SK-N-SH treated with all-trans-retinoic acid at 6 μM for 48 hours (cell line): ENCODE measurements around the gene CLN5.

Experiments
- ATAC-seq: fragments of 200-7000 bp; cut with Tn5 transposase; 3 replicates; pipeline ENCODE4 v1.9.1; 2020; ENCODE audit warnings: mild to moderate bottlenecking, moderate library complexity
- ARNTL ChIP-seq: fragments of 450-650 bp; formaldehyde crosslinking; IDR thresholded peaks from 2 replicates; pipeline ENCODE4 v1.5.0; 2020; ENCODE audit warnings: low read depth, mild to moderate bottlenecking, moderate library complexity, borderline replicate concordance
- BACH2 ChIP-seq: fragments of 250-450 bp; sonication (Bioruptor Pico); IDR thresholded peaks from 2 replicates; pipeline ENCODE4 v1.9.0; 2021; ENCODE audit warnings: mild to moderate bottlenecking, borderline replicate concordance
- CSDC2 ChIP-seq: fragments of 250-450 bp; sonication (Bioruptor Pico); IDR thresholded peaks from 2 replicates; pipeline ENCODE4 v1.5.0; 2020; ENCODE audit warnings: mild to moderate bottlenecking, moderate library complexity
- CSRNP3 ChIP-seq: fragments of 250-450 bp; sonication (Bioruptor Pico); IDR thresholded peaks from 2 replicates; pipeline ENCODE4 v1.5.1; 2021; ENCODE audit warnings: mild to moderate bottlenecking, moderate library complexity
- ESRRG ChIP-seq: fragments of 250-450 bp; sonication (Bioruptor Pico); IDR thresholded peaks from 2 replicates; pipeline ENCODE4 v1.6.1; 2021; ENCODE audit warnings: mild to moderate bottlenecking
- GLIS3 ChIP-seq: fragments of 250-450 bp; sonication (Bioruptor Pico); IDR thresholded peaks from 2 replicates; pipeline ENCODE4 v1.5.0; 2020; ENCODE audit warnings: mild to moderate bottlenecking, moderate library complexity
- ISL1 ChIP-seq: fragments of 250-450 bp; sonication (Bioruptor Pico); IDR thresholded peaks from 2 replicates; pipeline ENCODE4 v2.1.2; 2022; ENCODE audit warnings: mild to moderate bottlenecking, moderate library complexity
- PATZ1 ChIP-seq: fragments of 250-450 bp; sonication (Bioruptor Pico); IDR thresholded peaks from 2 replicates; pipeline ENCODE4 v1.8.0; 2020; ENCODE audit warnings: mild to moderate bottlenecking, moderate library complexity, borderline replicate concordance
- PPARA ChIP-seq: fragments of 250-450 bp; sonication (Bioruptor Pico); IDR thresholded peaks from 2 replicates; pipeline ENCODE4 v1.5.0; 2020; ENCODE audit warnings: mild to moderate bottlenecking, borderline replicate concordance
- RARB ChIP-seq: fragments of 250-450 bp; sonication (Bioruptor Pico); IDR thresholded peaks from 2 replicates; pipeline ENCODE4 v1.8.0; 2021; ENCODE audit warnings: mild to moderate bottlenecking, moderate library complexity
- SNAI2 ChIP-seq: fragments of 250-450 bp; sonication (Bioruptor Pico); IDR thresholded peaks from 2 replicates; pipeline ENCODE4 v1.5.0; 2020; ENCODE audit warnings: mild to moderate bottlenecking, moderate library complexity
- TCF4 ChIP-seq: fragments of 250-450 bp; sonication (Bioruptor Pico); IDR thresholded peaks from 2 replicates; pipeline ENCODE4 v1.8.0; 2021; ENCODE audit warnings: mild to moderate bottlenecking, moderate library complexity, borderline replicate concordance
- TOX ChIP-seq: fragments of 250-450 bp; sonication (Bioruptor Pico); IDR thresholded peaks from 2 replicates; pipeline ENCODE4 v1.8.0; 2021; ENCODE audit warnings: mild to moderate bottlenecking, moderate library complexity, borderline replicate concordance
- ZC3H10 ChIP-seq: fragments of 250-450 bp; sonication (Bioruptor Pico); IDR thresholded peaks from 2 replicates; pipeline ENCODE4 v1.5.1; 2021; ENCODE audit warnings: mild to moderate bottlenecking, moderate library complexity
- ZFP3 ChIP-seq: fragments of 250-450 bp; sonication (Bioruptor Pico); IDR thresholded peaks from 2 replicates; pipeline ENCODE4 v1.5.0; 2020; ENCODE audit warnings: mild to moderate bottlenecking, moderate library complexity
- ZFP30 ChIP-seq: fragments of 450-650 bp; formaldehyde crosslinking; IDR thresholded peaks from 2 replicates; pipeline ENCODE4 v1.5.0; 2022; ENCODE audit warnings: mild to moderate bottlenecking, moderate library complexity
- ZNF565 ChIP-seq: fragments of 450-650 bp; formaldehyde crosslinking; conservative IDR thresholded peaks from 2 replicates; pipeline ENCODE4 v1.5.0; 2020; ENCODE audit warnings: low read depth, mild to moderate bottlenecking, moderate library complexity
- ZNF70 ChIP-seq: fragments of 450-650 bp; formaldehyde crosslinking; IDR thresholded peaks from 2 replicates; pipeline ENCODE4 v1.5.0; 2020; ENCODE audit warnings: mild to moderate bottlenecking, moderate library complexity
- ZNF8 ChIP-seq: fragments of 450-650 bp; formaldehyde crosslinking; IDR thresholded peaks from 2 replicates; pipeline ENCODE4 v1.5.0; 2020; ENCODE audit warnings: mild to moderate bottlenecking, moderate library complexity
- TF ChIP-seq, protein P1 (sequence below): fragments of 250-450 bp; sonication (Bioruptor Pico); IDR thresholded peaks from 2 replicates; pipeline ENCODE4 v1.8.0; 2021; ENCODE audit warnings: low read depth, mild to moderate bottlenecking, moderate library complexity, borderline replicate concordance
- TF ChIP-seq, protein P2 (sequence below): fragments of 250-450 bp; sonication (Bioruptor Pico); IDR thresholded peaks from 2 replicates; pipeline ENCODE4 v1.5.1; 2020; ENCODE audit warnings: low read depth, mild to moderate bottlenecking, moderate library complexity
- TF ChIP-seq, protein P3 (sequence below): fragments of 250-450 bp; sonication (Bioruptor Pico); IDR thresholded peaks from 2 replicates; pipeline ENCODE4 v1.5.0; 2020; ENCODE audit warnings: mild to moderate bottlenecking, moderate library complexity

The CLN5 gene

GRCh38 chr13:76954538-76954937 lies 37.3 kb upstream of the CLN5 start:
- TF ChIP-seq SNAI2 (CRISPR knock-in tag) (no peak), ZFP30 (no peak), PATZ1 (no peak), ZNF8 (no peak), TOX (CRISPR knock-in tag) (no peak), CSRNP3 (CRISPR knock-in tag) (no peak), PPARA (CRISPR knock-in tag) (no peak), ISL1 (CRISPR knock-in tag) (no peak), GLIS3 (no peak), ZNF70 (CRISPR knock-in tag) (no peak), ARNTL (CRISPR knock-in tag) (no peak), CSDC2 (no peak), BACH2 (CRISPR knock-in tag) (no peak), ZNF565 (CRISPR knock-in tag) (no peak), RARB (CRISPR knock-in tag) (no peak), ESRRG (no peak), ZC3H10 (no peak), ZFP3 (no peak)
- TF ChIP-seq, protein P1, sequence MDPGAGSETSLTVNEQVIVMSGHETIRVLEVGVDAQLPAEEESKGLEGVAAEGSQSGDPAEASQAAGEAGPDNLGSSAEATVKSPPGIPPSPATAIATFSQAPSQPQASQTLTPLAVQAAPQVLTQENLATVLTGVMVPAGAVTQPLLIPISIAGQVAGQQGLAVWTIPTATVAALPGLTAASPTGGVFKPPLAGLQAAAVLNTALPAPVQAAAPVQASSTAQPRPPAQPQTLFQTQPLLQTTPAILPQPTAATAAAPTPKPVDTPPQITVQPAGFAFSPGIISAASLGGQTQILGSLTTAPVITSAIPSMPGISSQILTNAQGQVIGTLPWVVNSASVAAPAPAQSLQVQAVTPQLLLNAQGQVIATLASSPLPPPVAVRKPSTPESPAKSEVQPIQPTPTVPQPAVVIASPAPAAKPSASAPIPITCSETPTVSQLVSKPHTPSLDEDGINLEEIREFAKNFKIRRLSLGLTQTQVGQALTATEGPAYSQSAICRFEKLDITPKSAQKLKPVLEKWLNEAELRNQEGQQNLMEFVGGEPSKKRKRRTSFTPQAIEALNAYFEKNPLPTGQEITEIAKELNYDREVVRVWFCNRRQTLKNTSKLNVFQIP (CRISPR knock-in tag), result no peak
- TF ChIP-seq, protein P2, sequence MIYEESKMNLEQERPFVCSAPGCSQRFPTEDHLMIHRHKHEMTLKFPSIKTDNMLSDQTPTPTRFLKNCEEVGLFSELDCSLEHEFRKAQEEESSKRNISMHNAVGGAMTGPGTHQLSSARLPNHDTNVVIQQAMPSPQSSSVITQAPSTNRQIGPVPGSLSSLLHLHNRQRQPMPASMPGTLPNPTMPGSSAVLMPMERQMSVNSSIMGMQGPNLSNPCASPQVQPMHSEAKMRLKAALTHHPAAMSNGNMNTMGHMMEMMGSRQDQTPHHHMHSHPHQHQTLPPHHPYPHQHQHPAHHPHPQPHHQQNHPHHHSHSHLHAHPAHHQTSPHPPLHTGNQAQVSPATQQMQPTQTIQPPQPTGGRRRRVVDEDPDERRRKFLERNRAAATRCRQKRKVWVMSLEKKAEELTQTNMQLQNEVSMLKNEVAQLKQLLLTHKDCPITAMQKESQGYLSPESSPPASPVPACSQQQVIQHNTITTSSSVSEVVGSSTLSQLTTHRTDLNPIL (CRISPR knock-in tag), result no peak
- TF ChIP-seq, all 23 proteins: peak for 0

GRCh38 chr13:76955193-76955592 lies 36.7 kb upstream of the CLN5 start:
- no peak for ATAC-seq
- TF ChIP-seq PATZ1, result no peak
- TF ChIP-seq PPARA (CRISPR knock-in tag), result no peak
- TF ChIP-seq ZNF70 (CRISPR knock-in tag), result no peak
- TF ChIP-seq CSDC2, result no peak
- TF ChIP-seq, protein P2 (CRISPR knock-in tag), result no peak
- no peak for TF ChIP-seq RARB (CRISPR knock-in tag)
- TF ChIP-seq ESRRG, result no peak
- no peak for TF ChIP-seq BACH2 (CRISPR knock-in tag)
- no peak for TF ChIP-seq ZC3H10
- TF ChIP-seq GLIS3, result no peak

More at GRCh38 chr13:76954538-76954937, 37.3 kb upstream of the CLN5 start:
- ATAC-seq, result 0 out of 3 replicates have a peak, but pooled peaks have one; percentile 21

DNA sequence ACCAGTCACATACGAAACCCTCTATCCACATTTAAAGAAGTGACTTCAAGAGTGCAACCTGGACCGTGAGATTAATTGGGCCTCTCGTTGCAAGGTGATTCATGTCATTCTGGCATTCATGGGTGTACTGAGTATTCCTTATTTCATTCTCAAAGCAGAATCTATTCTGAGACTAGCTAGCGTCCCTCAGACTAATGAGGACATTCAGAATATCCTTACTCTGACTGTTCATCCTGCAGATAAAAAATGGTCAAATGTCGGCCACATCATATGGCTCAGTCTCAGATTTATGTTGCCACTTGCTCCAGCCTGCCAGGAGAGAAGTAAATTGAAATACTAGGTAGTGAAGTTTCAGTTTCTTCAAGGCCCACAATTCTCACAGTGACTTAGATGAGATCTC lies 36.2 kb upstream of the CLN5 start:
- no peak for ATAC-seq
- no peak for TF ChIP-seq ZNF8
- TF ChIP-seq PPARA (CRISPR knock-in tag), result no peak
- no peak for TF ChIP-seq ZNF565 (CRISPR knock-in tag)
- no peak for TF ChIP-seq ZNF70 (CRISPR knock-in tag)
- TF ChIP-seq ISL1 (CRISPR knock-in tag), result no peak
- TF ChIP-seq CSDC2, result no peak
- no peak for TF ChIP-seq PATZ1
- TF ChIP-seq GLIS3, result no peak
- TF ChIP-seq ARNTL (CRISPR knock-in tag), result no peak
- TF ChIP-seq ZC3H10, result no peak
- TF ChIP-seq ZFP30, result no peak
- no peak for TF ChIP-seq TCF4
- TF ChIP-seq, protein P3, sequence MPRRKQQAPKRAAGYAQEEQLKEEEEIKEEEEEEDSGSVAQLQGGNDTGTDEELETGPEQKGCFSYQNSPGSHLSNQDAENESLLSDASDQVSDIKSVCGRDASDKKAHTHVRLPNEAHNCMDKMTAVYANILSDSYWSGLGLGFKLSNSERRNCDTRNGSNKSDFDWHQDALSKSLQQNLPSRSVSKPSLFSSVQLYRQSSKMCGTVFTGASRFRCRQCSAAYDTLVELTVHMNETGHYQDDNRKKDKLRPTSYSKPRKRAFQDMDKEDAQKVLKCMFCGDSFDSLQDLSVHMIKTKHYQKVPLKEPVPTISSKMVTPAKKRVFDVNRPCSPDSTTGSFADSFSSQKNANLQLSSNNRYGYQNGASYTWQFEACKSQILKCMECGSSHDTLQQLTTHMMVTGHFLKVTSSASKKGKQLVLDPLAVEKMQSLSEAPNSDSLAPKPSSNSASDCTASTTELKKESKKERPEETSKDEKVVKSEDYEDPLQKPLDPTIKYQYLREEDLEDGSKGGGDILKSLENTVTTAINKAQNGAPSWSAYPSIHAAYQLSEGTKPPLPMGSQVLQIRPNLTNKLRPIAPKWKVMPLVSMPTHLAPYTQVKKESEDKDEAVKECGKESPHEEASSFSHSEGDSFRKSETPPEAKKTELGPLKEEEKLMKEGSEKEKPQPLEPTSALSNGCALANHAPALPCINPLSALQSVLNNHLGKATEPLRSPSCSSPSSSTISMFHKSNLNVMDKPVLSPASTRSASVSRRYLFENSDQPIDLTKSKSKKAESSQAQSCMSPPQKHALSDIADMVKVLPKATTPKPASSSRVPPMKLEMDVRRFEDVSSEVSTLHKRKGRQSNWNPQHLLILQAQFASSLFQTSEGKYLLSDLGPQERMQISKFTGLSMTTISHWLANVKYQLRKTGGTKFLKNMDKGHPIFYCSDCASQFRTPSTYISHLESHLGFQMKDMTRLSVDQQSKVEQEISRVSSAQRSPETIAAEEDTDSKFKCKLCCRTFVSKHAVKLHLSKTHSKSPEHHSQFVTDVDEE (CRISPR knock-in tag), result no peak
- no peak for TF ChIP-seq ZFP3
- TF ChIP-seq TOX (CRISPR knock-in tag), result no peak
- TF ChIP-seq RARB (CRISPR knock-in tag), result no peak
